ENCODE measurements around the gene CNGA4.
A peak's percentile ranks its signal among the peaks of the same experiment; 100 is the strongest.
"Not testable (repeated sequence)": the region's sequence is repeated elsewhere in the genome, so short reads cannot be mapped to it uniquely, and the experiment has no call there.

CNGA4 gene

GRCh38 chr11:6248248-6248647 lies 9.4 kb downstream of the CNGA4 start:
- DNase-seq (ENCODE audit: low read depth) = no peak
- no peak for TF ChIP-seq CTCF (conservative IDR thresholded peaks at IDR 0.05; ENCODE audit: low read depth, low read length)
- no peak overlapping the region for H3K4me3 ChIP-seq (ENCODE audit: low read length)

DNA sequence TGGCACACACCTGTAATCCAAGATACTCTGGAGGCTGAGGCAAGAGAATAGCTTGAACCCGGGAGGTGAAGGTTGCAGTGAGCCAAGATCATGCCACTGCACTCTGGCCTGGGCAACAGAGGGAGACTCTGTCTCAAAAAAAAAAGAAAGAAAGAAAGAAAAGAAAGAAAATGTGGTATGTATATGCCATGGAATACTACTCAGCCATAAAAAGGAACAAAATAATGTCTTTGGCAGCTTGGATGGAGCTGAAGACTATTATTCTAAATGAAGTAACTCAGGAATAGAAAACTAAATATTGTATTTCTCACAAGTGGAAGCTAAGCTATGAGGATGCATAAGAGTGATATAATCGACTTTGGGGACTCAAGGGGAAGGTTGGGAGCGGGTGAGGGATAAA lies 10.0 kb downstream of the CNGA4 start:
- H3K4me3 ChIP-seq (ENCODE audit: low read length); DNase-seq (ENCODE audit: low read depth): not testable (repeated sequence)

GRCh38 chr11:6249770-6250555 lies 11.1 kb downstream of the CNGA4 start:
- TF ChIP-seq CTCF (conservative IDR thresholded peaks at IDR 0.05; ENCODE audit: low read depth, low read length) = no peak
- peak; percentile 8 for DNase-seq (ENCODE audit: low read depth)
- H3K4me3 ChIP-seq (ENCODE audit: low read length) = no peak overlapping the region

GRCh38 chr11:6251120-6251733 lies 12.3 kb downstream of the CNGA4 start:
- DNase-seq (ENCODE audit: low read depth) = peak; percentile 21
- TF ChIP-seq CTCF (conservative IDR thresholded peaks at IDR 0.05; ENCODE audit: low read depth, low read length) = peak; percentile 91
- no peak overlapping the region for H3K4me3 ChIP-seq (ENCODE audit: low read length)

- TF ChIP-seq CTCF (conservative IDR thresholded peaks at IDR 0.05; ENCODE audit: low read depth, low read length) = no peak
- no peak overlapping the region for H3K4me3 ChIP-seq (ENCODE audit: low read length)
- no peak for DNase-seq (ENCODE audit: low read depth)
Measured at GRCh38 chr11:6251990-6252473, 13.1 kb downstream of the CNGA4 start.

GRCh38 chr11:6253197-6253596 lies 14.3 kb downstream of the CNGA4 start:
- no peak for DNase-seq (ENCODE audit: low read depth)
- TF ChIP-seq CTCF (conservative IDR thresholded peaks at IDR 0.05; ENCODE audit: low read depth, low read length) = no peak
- H3K4me3 ChIP-seq (ENCODE audit: low read length) = no peak overlapping the region

- H3K4me3 ChIP-seq (ENCODE audit: low read length) = no peak overlapping the region
- no peak for TF ChIP-seq CTCF (conservative IDR thresholded peaks at IDR 0.05; ENCODE audit: low read depth, low read length)
- DNase-seq (ENCODE audit: low read depth) = no peak
Measured at GRCh38 chr11:6258141-6258540, 19.3 kb downstream of the CNGA4 start.
